HG03521 (cell line): ENCODE data around the gene GID8.

ENCODE experiments used
- ATAC-seq: cut with Tn5 transposase; IDR thresholded peaks from one replicate; pipeline ENCODE4 v1.9.1; 2021; ENCODE audit warnings: mild to moderate bottlenecking, moderate library complexity; ENCODE audit not compliant: unreplicated experiment

GID8 gene

GRCh38 chr20:62938105-62938888 lies at the start of gene GID8:
TSS of gene GID8 (plus strand) at chr20:62938147. CDS start at chr20:62941503, 3,356 bp downstream.
- ATAC-seq: peak; percentile 41

DNA sequence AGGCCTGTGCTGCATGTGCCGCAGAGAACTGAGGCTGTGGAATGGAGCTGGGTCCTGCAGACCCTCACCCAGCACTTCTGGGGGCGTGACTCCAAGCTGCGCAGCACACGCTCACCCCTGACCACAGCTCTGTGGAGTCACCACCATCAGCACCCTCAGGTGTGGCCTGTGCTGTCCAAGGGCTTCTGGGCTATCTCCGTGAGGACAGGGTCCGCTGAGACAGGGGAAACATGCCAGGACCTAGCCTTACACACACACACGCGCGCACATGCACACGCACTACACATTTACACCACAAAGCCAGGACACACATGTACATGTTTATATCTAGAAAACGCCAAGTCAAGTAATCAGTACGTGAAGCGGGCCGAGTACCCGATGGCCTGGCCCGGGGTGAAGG lies 49.5 kb upstream of the GID8 start:
- no peak for ATAC-seq

DNA sequence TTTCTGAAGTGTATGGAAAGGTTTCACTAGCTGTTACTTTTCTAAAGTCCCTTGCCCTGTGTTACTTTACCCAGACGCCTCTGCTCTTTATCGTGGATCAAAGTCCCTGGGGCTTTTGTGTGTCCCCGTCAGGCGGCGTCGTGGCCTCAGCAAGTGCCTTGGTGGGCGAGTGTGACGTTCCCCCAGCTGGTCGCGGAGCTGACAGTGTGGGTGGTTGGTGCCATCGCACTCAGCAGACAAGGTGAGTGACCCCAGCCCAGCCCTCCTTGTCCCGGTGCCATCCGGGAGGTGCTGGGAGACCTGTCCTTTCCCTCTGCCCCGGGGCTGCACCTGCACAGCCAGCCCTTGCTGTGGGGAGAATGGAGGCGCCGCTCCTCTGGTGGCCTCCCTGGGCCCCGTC lies 49.0 kb upstream of the GID8 start:
- ATAC-seq: no peak

DNA sequence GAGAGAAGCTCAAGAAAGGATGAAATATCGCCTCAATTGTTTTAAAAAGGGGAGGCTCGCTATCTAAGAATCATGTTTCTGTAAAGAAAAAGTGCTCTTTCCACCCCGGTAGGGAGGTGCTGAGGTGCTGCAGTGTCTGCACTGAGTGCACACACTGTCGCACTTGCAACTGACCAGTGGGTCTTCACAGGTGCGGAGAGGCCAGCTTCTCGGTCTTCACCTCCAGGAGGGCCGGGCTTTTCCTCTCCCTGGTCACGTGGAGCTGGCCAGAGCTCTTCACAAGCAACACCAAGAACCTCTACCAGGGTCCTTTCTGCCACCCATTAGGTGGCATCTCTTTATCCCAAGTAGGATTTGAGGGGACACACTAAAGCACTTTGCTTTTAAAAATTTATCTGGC lies 48.5 kb upstream of the GID8 start:
- ATAC-seq: no peak

DNA sequence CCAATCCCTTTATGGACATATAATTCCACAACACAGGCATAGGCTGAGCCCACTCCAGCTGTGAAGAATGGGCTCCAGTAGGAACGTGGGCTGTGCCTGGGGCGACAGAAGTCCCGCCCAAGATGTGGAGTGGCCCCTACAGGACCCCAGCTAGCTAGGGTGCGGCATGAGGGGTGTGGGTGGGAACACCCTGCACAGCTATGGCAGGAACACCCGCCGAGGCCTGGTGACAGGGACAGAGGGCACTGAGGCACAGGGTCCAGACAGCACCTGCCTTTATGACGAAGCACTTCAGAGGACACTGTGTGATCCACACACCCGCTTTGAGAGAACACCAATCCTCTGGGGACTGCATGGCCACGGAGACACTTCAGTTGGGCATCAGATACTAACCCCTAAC lies 48.1 kb upstream of the GID8 start:
- ATAC-seq: no peak

DNA sequence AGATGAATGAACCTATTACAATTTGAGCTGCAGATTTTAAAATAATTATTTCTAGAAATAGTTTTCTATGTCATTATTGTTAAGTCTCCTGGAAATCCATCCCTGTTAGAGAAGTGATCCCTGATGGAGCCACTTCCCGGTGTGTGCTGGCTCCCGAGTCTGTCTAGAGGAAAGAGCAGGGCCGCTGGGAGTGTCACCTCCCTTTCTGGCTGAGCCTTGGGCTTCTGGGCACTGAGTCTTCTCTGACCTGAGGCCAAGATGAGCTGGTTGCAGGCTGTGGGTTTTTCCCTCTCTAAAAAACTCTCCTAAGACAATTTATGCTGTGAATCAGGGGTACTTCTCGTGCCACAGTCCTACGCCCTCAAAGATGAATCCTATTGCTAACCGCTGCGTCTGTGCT lies 47.5 kb upstream of the GID8 start:
- ATAC-seq: no peak

- ATAC-seq: no peak
Observed at GRCh38 chr20:62891111-62891510, 46.8 kb upstream of the GID8 start.

DNA sequence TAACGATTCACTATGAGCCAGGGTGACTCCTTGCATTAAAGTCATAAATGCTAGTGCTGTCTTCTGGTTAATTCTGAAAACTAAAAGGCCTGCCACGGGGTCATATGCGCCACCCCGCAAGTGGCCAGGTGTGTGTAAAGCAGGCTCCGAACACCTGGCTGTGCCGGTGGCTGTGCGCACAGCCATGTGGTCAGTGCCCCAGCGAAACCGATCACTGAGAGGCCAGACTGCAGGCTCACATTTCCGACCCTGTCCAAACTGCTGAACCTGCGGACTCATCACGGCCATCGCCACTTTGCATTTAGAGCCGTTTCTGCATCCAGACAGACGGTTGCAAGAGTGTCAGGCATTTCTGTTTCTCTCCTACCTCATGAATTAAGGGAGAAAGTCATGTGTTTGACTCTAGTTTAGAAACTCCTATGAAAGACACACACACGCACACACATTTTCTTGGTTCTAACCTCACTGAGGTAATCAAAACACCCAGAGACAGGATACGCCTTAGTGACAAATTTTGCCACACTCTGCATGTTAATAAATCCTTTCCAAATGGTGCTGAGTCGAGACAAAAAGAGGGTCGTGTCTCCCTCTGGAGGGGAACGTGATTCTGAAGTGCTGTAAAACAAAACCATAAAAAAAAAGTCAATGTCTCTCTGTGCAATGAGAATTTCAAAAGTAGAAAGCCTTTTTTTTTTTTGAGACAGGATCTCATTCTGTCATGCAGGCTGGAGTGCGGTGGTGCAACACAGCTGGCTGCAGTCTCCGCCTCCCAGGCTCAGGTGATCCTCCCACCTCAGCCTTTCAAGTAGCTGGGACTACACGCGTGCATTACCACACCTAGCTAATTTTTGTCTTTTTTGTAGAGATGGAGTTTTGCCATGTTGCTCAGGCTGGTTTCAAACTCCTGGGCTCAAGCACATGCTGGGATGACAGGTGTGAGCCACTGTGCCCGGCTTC lies 45.3 kb upstream of the GID8 start:
- ATAC-seq: no peak

- no peak for ATAC-seq
Observed at GRCh38 chr20:62893700-62894099, 44.2 kb upstream of the GID8 start.

DNA sequence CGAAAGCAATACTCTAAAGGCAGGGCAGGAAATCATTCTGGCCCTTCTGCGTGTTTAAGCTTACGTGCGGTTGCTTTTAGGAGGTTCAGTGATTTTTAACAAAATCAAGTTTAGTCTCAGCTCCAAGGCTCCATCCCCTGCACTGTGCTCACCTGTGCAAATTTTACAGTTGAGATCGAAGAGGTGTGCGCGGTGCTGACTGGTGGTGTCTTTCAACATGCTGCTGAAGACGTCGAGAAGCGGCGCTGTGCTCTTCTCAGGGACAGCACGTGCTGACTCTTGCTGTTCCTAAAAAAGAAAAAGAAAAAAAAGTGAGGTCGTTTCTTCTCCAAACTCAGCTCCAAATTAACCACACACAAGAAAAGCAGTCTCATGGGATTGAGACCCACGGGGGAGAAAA lies 43.7 kb upstream of the GID8 start:
- ATAC-seq: no peak

GRCh38 chr20:62895539-62895938 lies 42.4 kb upstream of the GID8 start:
- ATAC-seq: no peak

DNA sequence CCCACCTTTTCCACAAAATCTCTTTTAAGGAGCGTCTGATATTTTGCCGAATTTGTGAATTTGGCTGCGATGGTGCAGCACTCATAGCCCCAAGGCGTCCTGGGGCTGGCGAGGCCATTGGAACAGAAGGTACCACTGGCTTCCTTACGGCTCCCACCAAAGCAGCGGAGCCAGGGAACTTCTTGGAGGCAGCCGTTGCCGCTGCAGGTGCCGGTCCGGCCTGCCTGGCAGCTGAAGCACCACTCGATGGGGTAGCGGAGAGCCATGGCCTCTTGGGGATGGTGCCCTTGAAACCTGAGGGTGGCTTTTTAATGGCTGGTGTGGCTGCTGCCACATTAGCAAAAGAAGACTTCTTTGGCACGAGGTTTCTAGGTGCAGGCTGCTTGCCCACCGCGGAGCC lies 41.4 kb upstream of the GID8 start:
- no peak for ATAC-seq

DNA sequence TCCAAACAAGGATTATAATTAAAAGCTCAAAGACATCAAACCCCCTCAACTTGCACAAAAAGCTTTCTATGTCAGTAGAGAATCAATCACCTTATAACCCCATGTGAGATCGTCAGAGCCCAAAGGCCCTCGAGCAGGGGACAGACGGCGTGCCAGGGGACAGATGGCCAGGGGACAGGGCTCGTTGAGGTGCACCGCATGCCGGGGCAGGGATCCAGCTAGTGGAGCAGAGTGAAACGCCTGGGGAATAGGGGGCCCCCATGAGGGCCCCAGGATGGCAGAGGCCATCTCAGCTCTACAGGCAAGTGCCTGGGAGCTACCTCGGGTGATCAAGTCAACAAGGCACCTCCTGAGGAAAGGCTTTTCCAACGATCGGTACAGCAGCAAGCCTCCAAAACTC lies 40.3 kb upstream of the GID8 start:
- no peak for ATAC-seq

- no peak for ATAC-seq
Observed at GRCh38 chr20:62898093-62898964, 39.6 kb upstream of the GID8 start.

DNA sequence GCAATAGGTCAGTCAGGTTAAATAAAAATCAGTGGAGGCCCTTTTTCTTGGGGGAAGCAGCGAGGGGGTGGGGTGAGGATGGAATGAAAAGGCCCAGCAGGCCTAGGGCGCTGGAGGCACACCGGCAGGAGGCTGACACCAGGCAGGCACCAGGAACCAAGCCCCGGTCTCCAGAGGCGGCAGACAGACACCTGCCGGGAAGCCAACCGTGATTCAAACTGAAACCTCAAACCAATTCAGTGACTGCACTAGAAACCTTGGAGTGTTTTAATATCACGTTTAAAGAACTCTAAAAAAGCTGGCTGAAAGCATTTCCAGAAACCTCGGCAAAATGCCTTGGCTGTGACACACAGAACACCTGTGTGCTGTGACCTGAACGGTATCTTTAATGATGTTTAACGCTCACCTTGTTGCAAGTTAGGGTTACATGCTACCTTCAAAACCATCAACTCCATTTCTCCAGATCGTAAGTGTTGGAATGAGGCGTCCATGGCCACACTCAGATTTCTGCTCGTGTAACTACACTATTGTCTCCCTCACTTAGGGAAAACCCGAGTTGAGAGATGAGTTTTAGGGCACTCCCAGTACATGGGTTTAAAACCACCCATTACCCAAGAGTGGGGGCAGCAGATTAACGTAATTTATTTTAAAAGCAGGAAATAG lies 38.8 kb upstream of the GID8 start:
- ATAC-seq: no peak

DNA sequence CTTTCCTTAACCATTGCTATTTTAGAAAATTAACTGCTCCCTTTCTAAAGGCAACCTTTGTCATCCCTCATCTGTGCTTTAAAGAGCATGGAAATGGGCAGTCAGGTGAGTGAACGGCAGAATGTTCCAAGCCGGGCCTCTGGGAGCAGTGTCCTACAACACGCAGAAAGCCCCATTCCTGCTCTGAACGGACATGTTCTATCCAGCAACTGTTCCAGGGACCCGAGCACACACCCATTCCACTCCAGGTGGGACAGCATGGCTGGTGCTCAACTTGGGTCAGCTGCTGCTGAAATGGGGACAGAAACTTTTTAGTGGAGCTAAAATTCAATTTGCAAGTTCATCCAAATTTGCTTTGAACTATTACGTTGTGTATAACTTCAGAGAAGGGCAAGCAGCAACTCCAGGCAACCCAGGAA lies 38.3 kb upstream of the GID8 start:
- no peak for ATAC-seq

- ATAC-seq: peak; percentile 63
Observed at GRCh38 chr20:62900052-62900691, 37.8 kb upstream of the GID8 start.

GRCh38 chr20:62900692-62901584 lies 37.0 kb upstream of the GID8 start:
- peak; percentile 14 for ATAC-seq

DNA sequence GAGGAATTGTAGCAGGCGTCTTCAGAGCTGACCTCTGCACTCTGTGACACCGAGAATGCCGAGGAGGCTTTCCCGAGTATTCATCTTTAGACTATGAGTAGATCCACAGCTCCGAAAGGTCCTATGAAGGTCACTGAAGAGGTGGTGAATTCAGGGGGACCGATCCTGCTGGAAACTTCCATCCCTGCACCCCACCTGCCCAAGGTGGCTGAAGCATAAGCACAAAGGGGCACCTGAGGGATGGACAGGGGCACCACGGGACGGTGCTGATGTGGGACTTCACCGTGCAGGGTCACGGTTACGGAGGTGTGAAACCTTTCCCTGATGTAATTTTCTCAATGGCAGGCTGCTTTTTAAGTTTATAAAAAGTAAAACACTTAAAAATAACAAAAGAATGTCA lies 36.1 kb upstream of the GID8 start:
- ATAC-seq: no peak
